ENCODE results near the gene CDK2AP2. TPM values are rescaled to one million over a fixed set of nuclear protein-coding genes. Genes with fewer than 3 reads are reported as not detected.
"Not testable (repeated sequence)": the region's sequence is repeated elsewhere in the genome, so short reads cannot be mapped to it uniquely, and the experiment has no call there.

Gene CDK2AP2
- total RNA-seq, 1 donor from 2014 or later: 21.9 TPM

- Mint-ChIP-seq H3K9me3 (ENCODE audit: unreplicated experiment) (no peaks in the 10 kb centered on the region), H3K4me1 (ENCODE audit: low read depth, unreplicated experiment) (no peaks in the 10 kb centered on the region), H3K27ac (ENCODE audit: unreplicated experiment) (no peak overlapping the region), H3K4me3 (ENCODE audit: unreplicated experiment) (no peak overlapping the region), H3K27me3 (ENCODE audit: unreplicated experiment) (peaks cover 2% of the 10 kb centered on the region), H3K36me3 (ENCODE audit: unreplicated experiment) (no peaks in the 10 kb centered on the region)
- no peak for TF ChIP-seq CTCF (IDR thresholded peaks at IDR 0.05; ENCODE audit: partially characterized antibody, unreplicated experiment)
- no peak for DNase-seq
Observed at GRCh38 chr11:67490727-67491065, 17.3 kb downstream of the CDK2AP2 start.

GRCh38 chr11:67489885-67490726 is 17.9 kb downstream of the CDK2AP2 start:
- Mint-ChIP-seq H3K4me3 (ENCODE audit: unreplicated experiment) (no peak overlapping the region), H3K4me1 (ENCODE audit: low read depth, unreplicated experiment) (no peaks in the 10 kb centered on the region), H3K27me3 (ENCODE audit: unreplicated experiment) (peaks cover 4% of the 10 kb centered on the region), H3K27ac (ENCODE audit: unreplicated experiment) (no peak overlapping the region), H3K9me3 (ENCODE audit: unreplicated experiment) (peaks cover 2% of the 10 kb centered on the region), H3K36me3 (ENCODE audit: unreplicated experiment) (no peaks in the 10 kb centered on the region)
- DNase-seq: no peak
- TF ChIP-seq CTCF (IDR thresholded peaks at IDR 0.05; ENCODE audit: partially characterized antibody, unreplicated experiment): no peak

- Mint-ChIP-seq H3K4me1 (ENCODE audit: low read depth, unreplicated experiment) (no peaks in the 10 kb centered on the region), H3K27ac (ENCODE audit: unreplicated experiment) (no peak overlapping the region), H3K9me3 (ENCODE audit: unreplicated experiment) (peaks cover 4% of the 10 kb centered on the region), H3K4me3 (ENCODE audit: unreplicated experiment) (no peak overlapping the region), H3K27me3 (ENCODE audit: unreplicated experiment) (peaks cover 4% of the 10 kb centered on the region), H3K36me3 (ENCODE audit: unreplicated experiment) (no peaks in the 10 kb centered on the region)
- TF ChIP-seq CTCF (IDR thresholded peaks at IDR 0.05; ENCODE audit: partially characterized antibody, unreplicated experiment): no peak
- no peak for DNase-seq
Observed at GRCh38 chr11:67489203-67489884, 18.6 kb downstream of the CDK2AP2 start.

- H3K36me3 Mint-ChIP-seq (ENCODE audit: unreplicated experiment): no peaks in the 10 kb centered on the region
- H3K27me3 Mint-ChIP-seq (ENCODE audit: unreplicated experiment): peaks cover 5% of the 10 kb centered on the region
- no peak overlapping the region for H3K27ac Mint-ChIP-seq (ENCODE audit: unreplicated experiment)
- H3K4me1 Mint-ChIP-seq (ENCODE audit: low read depth, unreplicated experiment): no peaks in the 10 kb centered on the region
- no peak for DNase-seq
- no peak overlapping the region for H3K4me3 Mint-ChIP-seq (ENCODE audit: unreplicated experiment)
- TF ChIP-seq CTCF (IDR thresholded peaks at IDR 0.05; ENCODE audit: partially characterized antibody, unreplicated experiment): no peak
- peaks cover 7% of the 10 kb centered on the region for H3K9me3 Mint-ChIP-seq (ENCODE audit: unreplicated experiment)
Observed at GRCh38 chr11:67486481-67487195, 21.3 kb downstream of the CDK2AP2 start.

- not testable (repeated sequence) for H3K27me3 Mint-ChIP-seq (ENCODE audit: unreplicated experiment); H3K9me3 Mint-ChIP-seq (ENCODE audit: unreplicated experiment); H3K4me3 Mint-ChIP-seq (ENCODE audit: unreplicated experiment); H3K27ac Mint-ChIP-seq (ENCODE audit: unreplicated experiment); H3K4me1 Mint-ChIP-seq (ENCODE audit: low read depth, unreplicated experiment); H3K36me3 Mint-ChIP-seq (ENCODE audit: unreplicated experiment); DNase-seq
Observed at GRCh38 chr11:67485873-67486361, 22.0 kb downstream of the CDK2AP2 start.
